ENCODE measurements around the gene MAP4K4. TPM values are rescaled to one million over a fixed set of nuclear protein-coding genes. Genes with fewer than 3 reads are reported as not detected.
"Not testable (repeated sequence)": the region's sequence is repeated elsewhere in the genome, so short reads cannot be mapped to it uniquely, and the experiment has no call there.

The MAP4K4 gene
- total and polyA plus RNA-seq, 5 donors from 2014 or later: 6.7 to 179 (median 14.7) TPM

GRCh38 chr2:101921319-101921952, 223.9 kb downstream of the MAP4K4 start:
- Histone ChIP-seq H3K4me3 (ENCODE audit: low read depth, low read length) (no peak overlapping the region), H3K27ac (ENCODE audit: insufficient read depth, low read length, poor library complexity, severe bottlenecking) (no peak overlapping the region), H3K9me3 (ENCODE audit: control insufficient read depth in 2 of 2, low read length in 2 of 2) (peaks cover 2 to 25% of the 10 kb centered on the region in 2 experiments), H3K4me1 (ENCODE audit: control insufficient read depth, insufficient read depth, low read length, poor library complexity, severe bottlenecking) (no peaks in the 10 kb centered on the region), H3K36me3 (ENCODE audit: control insufficient read depth, insufficient read depth, low read length) (no peaks in the 10 kb centered on the region), H3K27me3 (ENCODE audit: control insufficient read depth, insufficient read depth, low read length) (peaks cover 3% of the 10 kb centered on the region)
- Mint-ChIP-seq H3K27me3 (peaks cover 6% of the 10 kb centered on the region), H3K4me1 (no peaks in the 10 kb centered on the region), H3K4me3 (no peak overlapping the region), H3K36me3 (peaks cover 3% of the 10 kb centered on the region), H3K27ac (peak overlapping the region in 1 of 3 donors; percentile 16), H3K9me3 (peaks cover 3 to 27% (median 16%) of the 10 kb centered on the region in 7 donors)
- no peak for ATAC-seq (ENCODE audit: low read depth in 2 of 2)
- DNase-seq: no peak

DNA sequence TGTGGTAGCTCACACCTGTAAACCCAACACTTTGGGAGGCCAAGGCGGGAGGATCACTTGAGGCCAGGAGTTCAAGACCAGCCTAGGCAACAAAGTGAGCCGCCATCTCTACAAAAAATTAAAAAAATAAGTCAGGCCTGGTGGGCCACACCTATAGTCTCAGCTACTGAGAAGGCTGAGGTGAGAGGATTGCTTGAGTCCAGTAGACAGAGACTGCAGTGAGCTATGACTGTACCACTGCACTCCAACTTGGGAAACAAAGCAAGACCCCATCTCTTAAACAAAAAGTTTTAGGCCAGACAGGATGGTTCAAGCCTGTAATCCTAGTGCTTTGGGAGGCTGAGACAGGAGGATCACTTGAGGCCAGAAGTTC, 224.4 kb downstream of the MAP4K4 start:
- H3K27me3 ChIP-seq (ENCODE audit: control insufficient read depth, insufficient read depth, low read length): peaks cover 3% of the 10 kb centered on the region
- no peaks in the 10 kb centered on the region for H3K4me1 ChIP-seq (ENCODE audit: control insufficient read depth, insufficient read depth, low read length, poor library complexity, severe bottlenecking)
- ATAC-seq (ENCODE audit: low read depth in 2 of 2) (no peak), DNase-seq (no peak)
- Mint-ChIP-seq H3K27me3 (peaks cover 6% of the 10 kb centered on the region), H3K4me1 (no peaks in the 10 kb centered on the region), H3K27ac (no peak overlapping the region), H3K4me3 (no peak overlapping the region), H3K36me3 (peaks cover 3% of the 10 kb centered on the region), H3K9me3 (peaks cover 3 to 32% (median 16%) of the 10 kb centered on the region in 7 donors)
- no peaks in the 10 kb centered on the region for H3K36me3 ChIP-seq (ENCODE audit: control insufficient read depth, insufficient read depth, low read length)
- H3K9me3 ChIP-seq (ENCODE audit: control insufficient read depth in 2 of 2, low read length in 2 of 2): peaks cover 4 to 28% of the 10 kb centered on the region in 2 experiments
- no peak overlapping the region for H3K27ac ChIP-seq (ENCODE audit: insufficient read depth, low read length, poor library complexity, severe bottlenecking)
- no peak overlapping the region for H3K4me3 ChIP-seq (ENCODE audit: low read depth, low read length)

GRCh38 chr2:101924311-101924710, 226.8 kb downstream of the MAP4K4 start:
- H3K27ac Mint-ChIP-seq; H3K36me3 ChIP-seq (ENCODE audit: control insufficient read depth, insufficient read depth, low read length); H3K4me1 Mint-ChIP-seq; DNase-seq; H3K27me3 Mint-ChIP-seq; ATAC-seq (ENCODE audit: low read depth in 2 of 2); H3K36me3 Mint-ChIP-seq; H3K4me1 ChIP-seq (ENCODE audit: control insufficient read depth, insufficient read depth, low read length, poor library complexity, severe bottlenecking); H3K4me3 Mint-ChIP-seq; H3K4me3 ChIP-seq (ENCODE audit: low read depth, low read length); H3K27me3 ChIP-seq (ENCODE audit: control insufficient read depth, insufficient read depth, low read length); H3K27ac ChIP-seq (ENCODE audit: insufficient read depth, low read length, poor library complexity, severe bottlenecking): not testable (repeated sequence)
- peaks cover 14 to 37% of the 10 kb centered on the region in 2 experiments for H3K9me3 ChIP-seq (ENCODE audit: control insufficient read depth in 2 of 2, low read length in 2 of 2)
- H3K9me3 Mint-ChIP-seq: peaks cover 3 to 48% (median 20%) of the 10 kb centered on the region in 7 donors

- no peak overlapping the region for H3K4me3 ChIP-seq (ENCODE audit: low read depth, low read length)
These were observed 232.5 kb downstream of the MAP4K4 start for GRCh38 chr2:101930019-101930418.

DNA sequence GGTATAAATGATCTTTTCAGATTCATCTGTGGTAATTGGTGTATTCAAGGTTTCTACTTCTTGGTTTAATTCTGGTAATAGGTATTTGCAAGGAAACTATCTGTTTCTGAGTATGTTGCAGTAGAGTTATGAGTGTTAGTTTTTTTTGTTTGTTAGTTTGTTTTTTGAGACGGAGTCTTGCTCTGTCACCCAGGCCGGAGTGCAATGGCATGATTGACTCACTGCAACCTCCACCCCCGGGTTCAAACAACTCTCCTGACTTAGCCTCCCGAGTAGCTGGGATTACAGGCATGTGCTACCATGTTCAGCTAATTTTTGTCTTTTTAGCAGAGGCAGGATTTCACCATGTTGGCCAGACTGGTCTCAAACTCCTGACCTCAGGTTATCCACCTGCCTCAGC, 233.3 kb downstream of the MAP4K4 start:
- peaks cover 4% of the 10 kb centered on the region for H3K27me3 ChIP-seq (ENCODE audit: control insufficient read depth, insufficient read depth, low read length)
- no peaks in the 10 kb centered on the region for H3K4me1 ChIP-seq (ENCODE audit: control insufficient read depth, insufficient read depth, low read length, poor library complexity, severe bottlenecking)
- no peak overlapping the region for H3K4me3 Mint-ChIP-seq
- no peaks in the 10 kb centered on the region for H3K36me3 Mint-ChIP-seq
- H3K36me3 ChIP-seq (ENCODE audit: control insufficient read depth, insufficient read depth, low read length): no peaks in the 10 kb centered on the region
- peaks cover 0 to 25% (median 9%) of the 10 kb centered on the region in 7 donors for H3K9me3 Mint-ChIP-seq
- DNase-seq (no peak), ATAC-seq (ENCODE audit: low read depth in 2 of 2) (no peak)
- H3K27me3 Mint-ChIP-seq: peaks cover 21% of the 10 kb centered on the region
- H3K4me1 Mint-ChIP-seq: no peaks in the 10 kb centered on the region
- no peak overlapping the region for H3K27ac Mint-ChIP-seq
- no peak overlapping the region for H3K27ac ChIP-seq (ENCODE audit: insufficient read depth, low read length, poor library complexity, severe bottlenecking)
- H3K4me3 ChIP-seq (ENCODE audit: low read depth, low read length): no peak overlapping the region
- peaks cover 12 to 14% of the 10 kb centered on the region in 2 experiments for H3K9me3 ChIP-seq (ENCODE audit: control insufficient read depth in 2 of 2, low read length in 2 of 2)

More at GRCh38 chr2:101930019-101930418, 232.5 kb downstream of the MAP4K4 start:
- Histone ChIP-seq H3K9me3 (ENCODE audit: control insufficient read depth in 2 of 2, low read length in 2 of 2) (peaks cover 12 to 22% of the 10 kb centered on the region in 2 experiments), H3K27ac (ENCODE audit: insufficient read depth, low read length, poor library complexity, severe bottlenecking) (no peak overlapping the region), H3K36me3 (ENCODE audit: control insufficient read depth, insufficient read depth, low read length) (no peaks in the 10 kb centered on the region), H3K4me1 (ENCODE audit: control insufficient read depth, insufficient read depth, low read length, poor library complexity, severe bottlenecking) (no peaks in the 10 kb centered on the region), H3K27me3 (ENCODE audit: control insufficient read depth, insufficient read depth, low read length) (peaks cover 4% of the 10 kb centered on the region)
- no peak for ATAC-seq (ENCODE audit: low read depth in 2 of 2)
- peaks cover 19% of the 10 kb centered on the region for H3K27me3 Mint-ChIP-seq
- peaks cover 3% of the 10 kb centered on the region for H3K36me3 Mint-ChIP-seq
- H3K27ac Mint-ChIP-seq: no peak overlapping the region
- H3K4me3 Mint-ChIP-seq: no peak overlapping the region
- DNase-seq: no peak
- no peaks in the 10 kb centered on the region for H3K4me1 Mint-ChIP-seq
- peaks cover 0 to 32% (median 11%) of the 10 kb centered on the region in 7 donors for H3K9me3 Mint-ChIP-seq

DNA sequence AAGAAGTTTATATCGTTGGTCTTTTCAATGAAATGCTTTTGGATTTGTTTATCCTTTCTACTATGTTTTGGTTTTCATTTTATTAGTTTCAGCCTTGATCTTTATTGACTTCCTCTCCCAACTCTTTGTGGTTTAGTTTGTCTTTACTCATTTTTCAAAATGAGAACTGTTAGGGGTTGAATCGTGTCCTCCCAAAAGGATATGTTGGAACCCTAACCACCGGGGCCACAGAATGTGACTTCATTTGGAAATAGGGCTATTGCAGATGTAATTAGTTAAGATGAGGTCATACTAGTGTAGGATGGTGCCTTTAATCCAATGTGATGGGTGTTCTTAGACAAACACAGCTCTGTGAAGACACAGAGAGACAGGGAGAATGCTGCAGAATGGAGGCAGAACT, 233.9 kb downstream of the MAP4K4 start:
- Mint-ChIP-seq H3K27ac (no peak overlapping the region), H3K36me3 (no peaks in the 10 kb centered on the region), H3K4me3 (no peak overlapping the region), H3K9me3 (peaks cover 0 to 21% (median 7%) of the 10 kb centered on the region in 7 donors), H3K4me1 (no peaks in the 10 kb centered on the region), H3K27me3 (peaks cover 26% of the 10 kb centered on the region)
- ATAC-seq (ENCODE audit: low read depth in 2 of 2) (no peak), DNase-seq (no peak)
- no peak overlapping the region for H3K27ac ChIP-seq (ENCODE audit: insufficient read depth, low read length, poor library complexity, severe bottlenecking)
- H3K9me3 ChIP-seq (ENCODE audit: control insufficient read depth in 2 of 2, low read length in 2 of 2): peaks cover 11 to 12% of the 10 kb centered on the region in 2 experiments
- H3K4me1 ChIP-seq (ENCODE audit: control insufficient read depth, insufficient read depth, low read length, poor library complexity, severe bottlenecking): no peaks in the 10 kb centered on the region
- H3K4me3 ChIP-seq (ENCODE audit: low read depth, low read length): no peak overlapping the region
- peaks cover 4% of the 10 kb centered on the region for H3K27me3 ChIP-seq (ENCODE audit: control insufficient read depth, insufficient read depth, low read length)
- no peaks in the 10 kb centered on the region for H3K36me3 ChIP-seq (ENCODE audit: control insufficient read depth, insufficient read depth, low read length)

DNA sequence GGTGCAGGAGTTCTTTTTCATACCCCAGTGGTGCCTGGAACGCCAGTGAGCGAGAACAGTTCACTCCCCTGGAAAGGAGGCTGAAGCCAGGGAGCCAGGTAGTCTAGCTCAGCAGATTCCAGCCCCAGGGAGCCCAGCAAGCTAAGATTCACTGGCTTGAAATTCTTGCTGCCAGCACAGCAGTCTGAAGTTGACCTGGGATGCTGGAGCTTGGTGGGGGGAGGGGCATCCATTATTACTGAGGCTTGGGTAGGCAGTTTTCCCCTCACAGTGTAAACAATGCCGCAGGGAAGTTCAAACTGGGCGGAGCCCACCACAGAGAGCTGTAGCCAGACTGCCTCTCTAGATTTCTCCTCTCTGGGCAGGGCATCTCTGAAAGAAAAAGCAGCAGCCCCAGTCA, 238.3 kb downstream of the MAP4K4 start:
- not testable (repeated sequence) for DNase-seq; H3K4me1 ChIP-seq (ENCODE audit: control insufficient read depth, insufficient read depth, low read length, poor library complexity, severe bottlenecking); H3K9me3 ChIP-seq (ENCODE audit: control insufficient read depth in 2 of 2, low read length in 2 of 2); H3K36me3 Mint-ChIP-seq; H3K4me3 Mint-ChIP-seq; H3K27ac Mint-ChIP-seq; H3K9me3 Mint-ChIP-seq; ATAC-seq (ENCODE audit: low read depth in 2 of 2); H3K4me3 ChIP-seq (ENCODE audit: low read depth, low read length); H3K4me1 Mint-ChIP-seq; H3K36me3 ChIP-seq (ENCODE audit: control insufficient read depth, insufficient read depth, low read length); H3K27me3 ChIP-seq (ENCODE audit: control insufficient read depth, insufficient read depth, low read length); H3K27ac ChIP-seq (ENCODE audit: insufficient read depth, low read length, poor library complexity, severe bottlenecking)
- H3K27me3 Mint-ChIP-seq: peaks cover 34% of the 10 kb centered on the region

- H3K27ac ChIP-seq (ENCODE audit: insufficient read depth, low read length, poor library complexity, severe bottlenecking): no peak overlapping the region
- Mint-ChIP-seq H3K4me3 (no peak overlapping the region), H3K9me3 (peaks cover under 1 to 11% (median 4%) of the 10 kb centered on the region in 7 donors), H3K4me1 (no peaks in the 10 kb centered on the region), H3K27me3 (peaks cover 14% of the 10 kb centered on the region), H3K36me3 (no peaks in the 10 kb centered on the region), H3K27ac (peak overlapping the region in 1 of 3 donors; percentile 21)
- no peak for DNase-seq
- H3K9me3 ChIP-seq (ENCODE audit: control insufficient read depth in 2 of 2, low read length in 2 of 2): no peaks in the 10 kb centered on the region
- no peak for ATAC-seq (ENCODE audit: low read depth in 2 of 2)
- no peaks in the 10 kb centered on the region for H3K36me3 ChIP-seq (ENCODE audit: control insufficient read depth, insufficient read depth, low read length)
- H3K4me3 ChIP-seq (ENCODE audit: low read depth, low read length): no peak overlapping the region
- H3K4me1 ChIP-seq (ENCODE audit: control insufficient read depth, insufficient read depth, low read length, poor library complexity, severe bottlenecking): no peaks in the 10 kb centered on the region
- no peaks in the 10 kb centered on the region for H3K27me3 ChIP-seq (ENCODE audit: control insufficient read depth, insufficient read depth, low read length)
These were observed 245.3 kb downstream of the MAP4K4 start for GRCh38 chr2:101942851-101943250.

Data from CD4-positive, CD25-positive, alpha-beta regulatory T cell (primary cell).